Peyer's patch (tissue), 4 donors: ENCODE results near the gene SSC4D. TPM values are rescaled to one million over a fixed set of nuclear protein-coding genes. Genes with fewer than 3 reads are reported as not detected.
A peak's percentile ranks its signal among the peaks of the same experiment; 100 is the strongest.

Experiments
- DNase-seq, 3 donors: peaks; one replicate each; pipeline ENCODE4 v3.0.0-alpha.2; 2017 to 2019
- H3K27ac ChIP-seq, 4 donors: fragments of 200-600 bp; sonication (generic); one replicate each; pipeline ENCODE4 v1.5.1; 2016 to 2019
- H3K27me3 ChIP-seq, 2 donors: fragments of 200-600 bp; sonication (generic); one replicate each; pipeline ENCODE4 v1.5.1; 2019
- H3K36me3 ChIP-seq, 3 donors: fragments of 200-600 bp; sonication (generic); one replicate each; pipeline ENCODE4 v1.5.1; 2016 to 2019
- H3K4me1 ChIP-seq, 4 donors: fragments of 200-600 bp; sonication (generic); one replicate each; pipeline ENCODE4 v1.5.1; 2016 to 2019
- H3K4me3 ChIP-seq, 4 donors: fragments of 200-600 bp; sonication (generic); 1 replicate in 3 of 4; 2 replicates in 1 of 4; pipeline ENCODE4 v1.5.1; 2016 to 2019; ENCODE audit warnings: mild to moderate bottlenecking in 1 of 4
- H3K9me3 ChIP-seq, 4 donors: fragments of 200-600 bp; sonication (generic); one replicate each; pipeline ENCODE4 v1.5.1; 2016 to 2019; ENCODE audit warnings: mild to moderate bottlenecking in 1 of 4
- CTCF ChIP-seq, 6 experiments: fragments of 450-650 bp in 4 of 6; fragments of 200-600 bp in 2 of 6; sonication (generic) in 1 of 6; IDR thresholded peaks; one replicate each; pipeline ENCODE4 v1.5.1; 2017 to 2019; ENCODE audit warnings: antibody characterized with exemption in 6 of 6, mild to moderate bottlenecking in 3 of 6, moderate library complexity in 1 of 6
- POLR2A ChIP-seq, 2 donors: fragments of 450-650 bp; IDR thresholded peaks; one replicate each; pipeline ENCODE4 v1.5.1; 2017; ENCODE audit warnings: antibody characterized with exemption in 2 of 2, mild to moderate bottlenecking in 2 of 2, moderate library complexity in 2 of 2
- total RNA-seq, 4 donors: library from RNA; depleted of rRNA; stranded (reverse); fragments of >200 nt; gene quantifications; one replicate each; pipeline ENCODE4 v1.1.0, GENCODE V29; 2016

The SSC4D gene
- total RNA-seq, 4 donors from 2014 or later: 2.8 TPM; not detected in 3

- no peaks in the 10 kb centered on the region for H3K9me3 ChIP-seq
- peaks cover 0 to 3% (median 0%) of the 10 kb centered on the region in 4 donors for H3K4me1 ChIP-seq
- no peak for TF ChIP-seq CTCF (IDR thresholded peaks at IDR 0.05)
- TF ChIP-seq POLR2A (IDR thresholded peaks at IDR 0.05): no peak
- no peak overlapping the region for H3K27ac ChIP-seq
- DNase-seq: no peak
- no peaks in the 10 kb centered on the region for H3K36me3 ChIP-seq
- H3K27me3 ChIP-seq: no peaks in the 10 kb centered on the region
- no peak overlapping the region for H3K4me3 ChIP-seq
Observed at GRCh38 chr7:76386691-76387260, 22.7 kb downstream of the SSC4D start.

- Histone ChIP-seq H3K4me3 (no peak overlapping the region), H3K4me1 (peaks cover 0 to 7% (median 4%) of the 10 kb centered on the region in 4 donors), H3K27ac (no peak overlapping the region), H3K9me3 (no peaks in the 10 kb centered on the region), H3K36me3 (no peaks in the 10 kb centered on the region), H3K27me3 (no peaks in the 10 kb centered on the region)
- no peak for DNase-seq
- TF ChIP-seq POLR2A (IDR thresholded peaks at IDR 0.05): no peak
- no peak for TF ChIP-seq CTCF (IDR thresholded peaks at IDR 0.05)
Observed at GRCh38 chr7:76383089-76383944, 26.2 kb downstream of the SSC4D start.

GRCh38 chr7:76381814-76382213, 27.7 kb downstream of the SSC4D start:
- Histone ChIP-seq H3K36me3 (no peaks in the 10 kb centered on the region), H3K27me3 (no peaks in the 10 kb centered on the region), H3K4me1 (peaks cover 0 to 7% (median 4%) of the 10 kb centered on the region in 4 donors), H3K9me3 (no peaks in the 10 kb centered on the region), H3K4me3 (no peak overlapping the region), H3K27ac (no peak overlapping the region)
- DNase-seq: no peak
- TF ChIP-seq CTCF (IDR thresholded peaks at IDR 0.05) (no peak), POLR2A (IDR thresholded peaks at IDR 0.05) (no peak)

- Histone ChIP-seq H3K27ac (peak overlapping the region; percentile 69 to 95 (median 84)), H3K9me3 (no peaks in the 10 kb centered on the region), H3K36me3 (no peaks in the 10 kb centered on the region), H3K27me3 (no peaks in the 10 kb centered on the region), H3K4me1 (peaks cover 0 to 7% (median 4%) of the 10 kb centered on the region in 4 donors), H3K4me3 (peak overlapping the region in 1 of 4 donors; percentile 47)
- TF ChIP-seq CTCF (IDR thresholded peaks at IDR 0.05) (no peak), POLR2A (IDR thresholded peaks at IDR 0.05) (no peak)
- no peak for DNase-seq
Observed at GRCh38 chr7:76380623-76380966, 28.9 kb downstream of the SSC4D start.

- H3K4me3 ChIP-seq: no peak overlapping the region
- no peak overlapping the region for H3K27ac ChIP-seq
- no peaks in the 10 kb centered on the region for H3K27me3 ChIP-seq
- no peak for DNase-seq
- TF ChIP-seq POLR2A (IDR thresholded peaks at IDR 0.05) (no peak), CTCF (IDR thresholded peaks at IDR 0.05) (no peak)
- H3K9me3 ChIP-seq: no peaks in the 10 kb centered on the region
- peaks cover 0 to 7% (median 4%) of the 10 kb centered on the region in 4 donors for H3K4me1 ChIP-seq
- H3K36me3 ChIP-seq: no peaks in the 10 kb centered on the region
Observed at GRCh38 chr7:76377186-76377918, 32.1 kb downstream of the SSC4D start.
